ENCODE measurements around the gene MAG.

- TF ChIP-seq CTCF (IDR thresholded peaks at IDR 0.05; ENCODE audit: insufficient read depth, low read length): no peak
- TF ChIP-seq REST (IDR thresholded peaks at IDR 0.05; ENCODE audit: insufficient replicate concordance, low read depth): no peak
- no peak for TF ChIP-seq POLR2AphosphoS5 (IDR thresholded peaks at IDR 0.05; ENCODE audit: low read depth)
These were observed 36.9 kb downstream of the MAG start, which contains the start of gene CD22 for GRCh38 chr19:35328851-35329285.

Measured in HL-60 (cell line).